Measurements from ENCODE around the gene BIRC3.
A peak's percentile ranks its signal among the peaks of the same experiment; 100 is the strongest.

Gene BIRC3

DNA sequence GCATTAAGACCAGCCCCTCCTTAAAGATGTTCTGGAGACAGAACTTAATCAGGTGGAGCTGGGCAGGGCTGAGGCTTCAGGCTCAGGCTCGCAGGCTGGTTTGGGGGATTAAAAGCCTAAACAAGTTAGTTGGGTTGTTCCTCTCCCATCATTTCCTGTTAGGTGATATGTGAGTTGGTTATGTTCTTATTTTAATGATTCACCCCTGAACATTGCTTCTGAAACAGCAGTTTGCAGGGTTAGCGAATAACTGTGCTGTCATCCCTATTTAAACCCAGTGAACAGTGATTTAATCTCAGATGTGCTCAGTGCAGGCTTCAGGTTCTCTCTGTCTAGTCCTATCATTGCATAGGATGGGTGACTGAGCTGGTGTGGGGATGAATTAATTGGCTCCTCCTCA lies 47.4 kb upstream of the BIRC3 start:
- no peak overlapping the region for H2AK5ac ChIP-seq (ENCODE audit: low read length)
- H3K9me3 ChIP-seq (ENCODE audit: insufficient read depth, low read depth, low read length): no peaks in the 10 kb centered on the region
- H3K14ac ChIP-seq (ENCODE audit: low read length): no peak overlapping the region
- no peak overlapping the region for H3K4me2 ChIP-seq (ENCODE audit: low read length)
- no peak overlapping the region for H3K4me3 ChIP-seq (ENCODE audit: low read depth, low read length)
- no peak overlapping the region for H4K8ac ChIP-seq (ENCODE audit: low read depth, low read length)
- H2BK12ac ChIP-seq (ENCODE audit: low read length): no peak overlapping the region
- no peak overlapping the region for H4K12ac ChIP-seq (ENCODE audit: low read depth, low read length)
- no peak overlapping the region for H3K23ac ChIP-seq (ENCODE audit: low read length)
- no peak overlapping the region for H3K18ac ChIP-seq (ENCODE audit: low read length)
- peaks cover 8 to 12% of the 10 kb centered on the region in 2 experiments for H3K4me1 ChIP-seq (ENCODE audit: control insufficient read depth in 1 of 2, insufficient read depth in 2 of 2, low read length in 2 of 2)
- no peak overlapping the region for H2BK120ac ChIP-seq (ENCODE audit: insufficient read depth, low read length, poor library complexity)
- H3K4ac ChIP-seq (ENCODE audit: low read depth, low read length): no peak overlapping the region
- H3K27ac ChIP-seq (ENCODE audit: low read depth, low read length): no peak overlapping the region
- DNase-seq: no peak
- no peak overlapping the region for H4K91ac ChIP-seq (ENCODE audit: low read depth, low read length)
- no peaks in the 10 kb centered on the region for H3K27me3 ChIP-seq (ENCODE audit: insufficient read depth, low read length)
- no peak overlapping the region for H2AFZ ChIP-seq (ENCODE audit: insufficient read depth, low read length, poor library complexity)
- peaks cover 5% of the 10 kb centered on the region for H3K79me1 ChIP-seq (ENCODE audit: low read length)
- no peaks in the 10 kb centered on the region for H3K36me3 ChIP-seq (ENCODE audit: control insufficient read depth in 1 of 2, insufficient read depth in 2 of 2, low read length in 2 of 2)
- WGBS (ENCODE audit: extremely low coverage, insufficient coverage, insufficient read length): no CpG with 5 or more reads among the region's 2 CpGs
- no peaks in the 10 kb centered on the region for H3K79me2 ChIP-seq (ENCODE audit: control insufficient read depth, insufficient read depth, low read length, poor library complexity)
- no peak overlapping the region for H3K9ac ChIP-seq (ENCODE audit: low read length)
- no peak overlapping the region for H2BK5ac ChIP-seq (ENCODE audit: low read depth, low read length, poor library complexity)

GRCh38 chr11:102272047-102272824 lies 45.0 kb upstream of the BIRC3 start:
- peak in 1 of 2 donors; percentile 27 for DNase-seq
- Histone ChIP-seq H3K4ac (ENCODE audit: low read depth, low read length) (no peak overlapping the region), H3K23ac (ENCODE audit: low read length) (no peak overlapping the region), H3K27me3 (ENCODE audit: insufficient read depth, low read length) (no peaks in the 10 kb centered on the region), H3K79me2 (ENCODE audit: control insufficient read depth, insufficient read depth, low read length, poor library complexity) (no peaks in the 10 kb centered on the region), H2BK5ac (ENCODE audit: low read depth, low read length, poor library complexity) (no peak overlapping the region), H3K9ac (ENCODE audit: low read length) (no peak overlapping the region), H2BK120ac (ENCODE audit: insufficient read depth, low read length, poor library complexity) (no peak overlapping the region), H3K36me3 (ENCODE audit: control insufficient read depth in 1 of 2, insufficient read depth in 2 of 2, low read length in 2 of 2) (no peaks in the 10 kb centered on the region), H3K79me1 (ENCODE audit: low read length) (peaks cover 5% of the 10 kb centered on the region), H3K14ac (ENCODE audit: low read length) (no peak overlapping the region), H4K8ac (ENCODE audit: low read depth, low read length) (no peak overlapping the region), H3K9me3 (ENCODE audit: insufficient read depth, low read depth, low read length) (no peaks in the 10 kb centered on the region), H3K4me3 (ENCODE audit: low read depth, low read length) (no peak overlapping the region), H2AK5ac (ENCODE audit: low read length) (no peak overlapping the region), H2BK12ac (ENCODE audit: low read length) (no peak overlapping the region), H2AFZ (ENCODE audit: insufficient read depth, low read length, poor library complexity) (no peak overlapping the region), H3K4me2 (ENCODE audit: low read length) (no peak overlapping the region), H3K18ac (ENCODE audit: low read length) (no peak overlapping the region), H4K12ac (ENCODE audit: low read depth, low read length) (no peak overlapping the region), H3K27ac (ENCODE audit: low read depth, low read length) (no peak overlapping the region), H3K4me1 (ENCODE audit: control insufficient read depth in 1 of 2, insufficient read depth in 2 of 2, low read length in 2 of 2) (peaks cover 13 to 18% of the 10 kb centered on the region in 2 experiments), H4K91ac (ENCODE audit: low read depth, low read length) (no peak overlapping the region)
- no CpG with 5 or more reads among the region's 10 CpGs for WGBS (ENCODE audit: extremely low coverage, insufficient coverage, insufficient read length)

DNA sequence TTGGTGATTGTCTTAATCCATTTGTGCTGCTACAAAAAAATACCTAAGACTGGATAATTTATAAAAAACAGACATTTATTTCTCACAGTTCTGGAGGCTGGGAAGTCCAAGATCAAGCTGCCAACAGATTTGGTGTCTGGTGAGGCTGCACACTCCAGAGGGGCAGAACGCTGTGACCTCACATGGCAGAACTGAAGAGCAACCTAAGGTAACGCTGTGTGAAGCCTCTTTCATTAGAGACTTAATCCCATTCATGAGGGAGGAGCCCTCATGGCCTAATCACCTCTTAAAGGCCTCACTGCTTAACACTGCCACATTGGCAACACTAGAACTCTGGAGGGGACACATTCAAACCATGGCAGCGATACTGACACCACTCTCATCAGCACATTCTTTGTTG lies 42.7 kb upstream of the BIRC3 start:
- H3K79me2 ChIP-seq (ENCODE audit: control insufficient read depth, insufficient read depth, low read length, poor library complexity): no peaks in the 10 kb centered on the region
- no peak overlapping the region for H2BK5ac ChIP-seq (ENCODE audit: low read depth, low read length, poor library complexity)
- H3K9me3 ChIP-seq (ENCODE audit: insufficient read depth, low read depth, low read length): no peaks in the 10 kb centered on the region
- H3K79me1 ChIP-seq (ENCODE audit: low read length): no peaks in the 10 kb centered on the region
- H3K23ac ChIP-seq (ENCODE audit: low read length): no peak overlapping the region
- H4K12ac ChIP-seq (ENCODE audit: low read depth, low read length): no peak overlapping the region
- H2BK12ac ChIP-seq (ENCODE audit: low read length): no peak overlapping the region
- peaks cover 6% of the 10 kb centered on the region in 2 experiments for H3K4me1 ChIP-seq (ENCODE audit: control insufficient read depth in 1 of 2, insufficient read depth in 2 of 2, low read length in 2 of 2)
- WGBS (ENCODE audit: extremely low coverage, insufficient coverage, insufficient read length): no CpG with 5 or more reads among the region's 3 CpGs
- H3K36me3 ChIP-seq (ENCODE audit: control insufficient read depth in 1 of 2, insufficient read depth in 2 of 2, low read length in 2 of 2): no peaks in the 10 kb centered on the region
- no peak overlapping the region for H3K14ac ChIP-seq (ENCODE audit: low read length)
- no peak overlapping the region for H3K18ac ChIP-seq (ENCODE audit: low read length)
- no peak overlapping the region for H3K27ac ChIP-seq (ENCODE audit: low read depth, low read length)
- no peak for DNase-seq
- H2AK5ac ChIP-seq (ENCODE audit: low read length): no peak overlapping the region
- H2AFZ ChIP-seq (ENCODE audit: insufficient read depth, low read length, poor library complexity): no peak overlapping the region
- H4K8ac ChIP-seq (ENCODE audit: low read depth, low read length): no peak overlapping the region
- H3K4me3 ChIP-seq (ENCODE audit: low read depth, low read length): no peak overlapping the region
- no peak overlapping the region for H2BK120ac ChIP-seq (ENCODE audit: insufficient read depth, low read length, poor library complexity)
- H3K27me3 ChIP-seq (ENCODE audit: insufficient read depth, low read length): no peaks in the 10 kb centered on the region
- H4K91ac ChIP-seq (ENCODE audit: low read depth, low read length): no peak overlapping the region
- no peak overlapping the region for H3K9ac ChIP-seq (ENCODE audit: low read length)
- H3K4me2 ChIP-seq (ENCODE audit: low read length): no peak overlapping the region
- H3K4ac ChIP-seq (ENCODE audit: low read depth, low read length): no peak overlapping the region

DNA sequence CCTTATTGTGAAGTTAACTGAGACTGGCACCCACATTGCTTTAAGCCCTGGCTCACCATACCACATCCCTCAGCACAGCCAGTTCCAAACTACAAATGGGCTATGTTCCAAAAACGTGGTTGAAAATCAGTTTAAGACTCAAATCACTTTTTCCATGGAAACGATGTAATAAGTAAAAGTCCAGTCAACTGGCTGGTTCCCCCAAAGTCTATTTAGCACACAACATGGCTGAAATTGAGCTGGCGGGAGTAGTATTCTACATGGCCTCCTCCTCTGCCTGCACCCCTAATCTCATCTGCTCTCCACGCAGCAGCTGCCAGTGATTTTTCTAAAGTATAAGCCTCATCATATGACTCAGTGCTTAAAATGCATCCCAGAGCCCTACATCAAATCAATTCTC lies 40.9 kb upstream of the BIRC3 start:
- no peak overlapping the region for H3K4ac ChIP-seq (ENCODE audit: low read depth, low read length)
- peaks cover 8% of the 10 kb centered on the region in 2 experiments for H3K4me1 ChIP-seq (ENCODE audit: control insufficient read depth in 1 of 2, insufficient read depth in 2 of 2, low read length in 2 of 2)
- H4K91ac ChIP-seq (ENCODE audit: low read depth, low read length): no peak overlapping the region
- DNase-seq: no peak
- no peak overlapping the region for H4K12ac ChIP-seq (ENCODE audit: low read depth, low read length)
- H3K79me1 ChIP-seq (ENCODE audit: low read length): no peaks in the 10 kb centered on the region
- peak overlapping the region; percentile 62 for H2BK12ac ChIP-seq (ENCODE audit: low read length)
- WGBS (ENCODE audit: extremely low coverage, insufficient coverage, insufficient read length): no CpG with 5 or more reads among the region's 4 CpGs
- H2BK120ac ChIP-seq (ENCODE audit: insufficient read depth, low read length, poor library complexity): no peak overlapping the region
- no peak overlapping the region for H2BK5ac ChIP-seq (ENCODE audit: low read depth, low read length, poor library complexity)
- H4K8ac ChIP-seq (ENCODE audit: low read depth, low read length): no peak overlapping the region
- H3K4me3 ChIP-seq (ENCODE audit: low read depth, low read length): no peak overlapping the region
- H3K27ac ChIP-seq (ENCODE audit: low read depth, low read length): no peak overlapping the region
- H2AK5ac ChIP-seq (ENCODE audit: low read length): no peak overlapping the region
- H3K27me3 ChIP-seq (ENCODE audit: insufficient read depth, low read length): no peaks in the 10 kb centered on the region
- no peak overlapping the region for H3K4me2 ChIP-seq (ENCODE audit: low read length)
- no peaks in the 10 kb centered on the region for H3K79me2 ChIP-seq (ENCODE audit: control insufficient read depth, insufficient read depth, low read length, poor library complexity)
- H3K14ac ChIP-seq (ENCODE audit: low read length): no peak overlapping the region
- no peaks in the 10 kb centered on the region for H3K9me3 ChIP-seq (ENCODE audit: insufficient read depth, low read depth, low read length)
- H3K18ac ChIP-seq (ENCODE audit: low read length): no peak overlapping the region
- H3K36me3 ChIP-seq (ENCODE audit: control insufficient read depth in 1 of 2, insufficient read depth in 2 of 2, low read length in 2 of 2): no peaks in the 10 kb centered on the region
- H3K23ac ChIP-seq (ENCODE audit: low read length): no peak overlapping the region
- H2AFZ ChIP-seq (ENCODE audit: insufficient read depth, low read length, poor library complexity): no peak overlapping the region
- H3K9ac ChIP-seq (ENCODE audit: low read length): no peak overlapping the region

Measured in trophoblast cell (in vitro differentiated cells and primary cell).